GM12892 (cell line): ENCODE results near the gene ETFB.
A peak's percentile ranks its signal among the peaks of the same experiment; 100 is the strongest.

Experiments
- POLR2A ChIP-seq: IDR thresholded peaks from 2 replicates; pipeline ENCODE4 v1.6.1; 2011; ENCODE audit warnings: low read depth, low read length, control low read depth
- POLR2AphosphoS5 ChIP-seq: IDR thresholded peaks from 2 replicates; pipeline ENCODE4 v1.6.1; 2011; ENCODE audit warnings: low read depth, low read length, control low read depth
- TAF1 ChIP-seq: IDR thresholded peaks from 2 replicates; pipeline ENCODE4 v1.6.1; 2011; ENCODE audit warnings: low read depth, mild to moderate bottlenecking, control low read depth, low read length, borderline replicate concordance

- TF ChIP-seq POLR2A: no peak; the same call in 1 of the 2 replicates
- 0 out of 2 replicates have a peak, but pooled peaks have one; percentile 16 for TF ChIP-seq POLR2AphosphoS5
- TF ChIP-seq TAF1: no peak
Observed at GRCh38 chr19:51367255-51367564, 1.0 kb upstream of the ETFB start.
